HepG2 (cell line): ENCODE results near the gene CCDC154. TPM values are rescaled to one million over a fixed set of nuclear protein-coding genes. Genes with fewer than 3 reads are reported as not detected.
A peak's percentile ranks its signal among the peaks of the same experiment; 100 is the strongest.

Source experiments
- ATAC-seq: fragments of 200-7000 bp; cut with Tn5 transposase; 3 replicates; pipeline ENCODE4 v1.9.1; 2020; ENCODE audit warnings: mild to moderate bottlenecking, moderate library complexity
- BruUV-seq: library from RNA; stranded (reverse); fragments of 400-500 nt; replicated peaks from 2 replicates; lab custom pipeline; 2021; lab: Mats Ljungman, UMichigan
- CTCF ChIA-PET: fragments of 300-600 bp; formaldehyde crosslinking; extraction: SDS; loops from one replicate; lab custom pipeline; 2021; ENCODE audit warnings: low total read pairs, inconsistent platforms, low intra/inter-chr PET ratio; lab: Yijun Ruan, JAX
- POLR2A ChIA-PET: fragments of 350-600 bp; sonication (Branson Sonifier 250); formaldehyde crosslinking; loops from one replicate; lab custom pipeline; 2020; ENCODE audit warnings: antibody characterized with exemption, inconsistent platforms; lab: Yijun Ruan, JAX
- DNase-seq: peaks from one replicate; pipeline ENCODE4 v3.0.0-alpha.2; 2015; ENCODE audit warnings: low spot score
- FAIRE-seq: peaks from 3 replicates; lab custom pipeline; 2011; peaks lifted over from hg19 to GRCh38; lab: Jason Lieb, UNC
- H2AFZ ChIP-seq: one replicate; pipeline ENCODE4 v1.6.1; 2011; ENCODE audit warnings: low read length, inconsistent platforms
- H3K27ac ChIP-seq: fragments of 300-600 bp; 3 replicates; pipeline ENCODE4 v1.8.0; 2011; ENCODE audit warnings: mixed run types, mild to moderate bottlenecking, mixed read lengths, low read length, inconsistent platforms; ENCODE audit not compliant: insufficient read depth; ENCODE audit errors: extremely low read length
- H3K27me3 ChIP-seq, 2 experiments: fragments of 200-600 bp in 1 of 2; 2 replicates in 1 of 2; 3 replicates in 1 of 2; pipeline versions ENCODE4 v1.6.0 to v1.8.0; 2011; ENCODE audit warnings: low read length in 2 of 2, mild to moderate bottlenecking in 2 of 2, moderate library complexity in 2 of 2, inconsistent platforms in 1 of 2; ENCODE audit not compliant: insufficient read depth in 2 of 2, control insufficient read depth in 1 of 2
- H3K36me3 ChIP-seq, 2 experiments: fragments of 200-600 bp in 1 of 2; replicated peaks in 1 of 2; 2 replicates in 1 of 2; 3 replicates in 1 of 2; pipeline versions ENCODE4 v1.5.1 to v1.8.0; 2011; ENCODE audit warnings: low read length in 2 of 2, inconsistent platforms in 1 of 2; ENCODE audit not compliant: insufficient read depth in 2 of 2, control insufficient read depth in 1 of 2
- H3K4me1 ChIP-seq: 2 replicates; pipeline ENCODE4 v1.5.1; 2012; ENCODE audit warnings: low read length, inconsistent platforms; ENCODE audit not compliant: insufficient read depth
- H3K4me2 ChIP-seq: 2 replicates; pipeline ENCODE4 v1.6.0; 2011; ENCODE audit warnings: low read depth, low read length, inconsistent platforms
- H3K4me3 ChIP-seq, 3 experiments: fragments of 200-600 bp in 1 of 3; sonication (generic), shearing (Covaris generic) in 1 of 3; replicated peaks in 1 of 3; 2 replicates each; pipeline ENCODE4 v1.5.1; 2011 to 2016; ENCODE audit warnings: low read length in 3 of 3, inconsistent platforms in 2 of 3, low read depth in 2 of 3, mild to moderate bottlenecking in 2 of 3, control low read depth in 1 of 3, mixed read lengths in 1 of 3; ENCODE audit not compliant: insufficient read depth in 1 of 3
- H3K79me2 ChIP-seq: one replicate; pipeline ENCODE4 v1.6.1; 2011; ENCODE audit warnings: low read length, inconsistent platforms; ENCODE audit not compliant: insufficient read depth
- H3K9ac ChIP-seq: 2 replicates; pipeline ENCODE4 v1.6.0; 2011; ENCODE audit warnings: mild to moderate bottlenecking, low read depth, low read length, inconsistent platforms; ENCODE audit not compliant: insufficient read depth
- H3K9me3 ChIP-seq: 2 replicates; pipeline ENCODE4 v1.5.1; 2012; ENCODE audit warnings: mild to moderate bottlenecking, low read length
- H4K20me1 ChIP-seq: 2 replicates; pipeline ENCODE4 v1.6.0; 2011; ENCODE audit warnings: inconsistent platforms, mild to moderate bottlenecking, low read length, moderate library complexity; ENCODE audit not compliant: insufficient read depth
- CEBPG ChIP-seq: IDR thresholded peaks from 2 replicates; pipeline ENCODE4 v1.6.1; 2016
- ETV5 ChIP-seq: IDR thresholded peaks from 2 replicates; pipeline ENCODE4 v1.6.1; 2018; ENCODE audit warnings: missing biosample characterization, missing genetic modification reagents, inconsistent platforms, borderline replicate concordance
- FOSL1 ChIP-seq: sonication (generic); formaldehyde crosslinking; IDR thresholded peaks from 2 replicates; pipeline ENCODE4 v1.9.0; 2021; ENCODE audit warnings: missing genetic modification reagents, borderline replicate concordance
- HES4 ChIP-seq: sonication (generic); formaldehyde crosslinking; IDR thresholded peaks from 2 replicates; pipeline ENCODE4 v1.9.0; 2021; ENCODE audit warnings: mild to moderate bottlenecking, missing genetic modification reagents, borderline replicate concordance
- KDM5B ChIP-seq: sonication (generic); formaldehyde crosslinking; IDR thresholded peaks from 2 replicates; pipeline ENCODE4 v1.4.0; 2020; ENCODE audit warnings: missing genetic modification reagents, mild to moderate bottlenecking, borderline replicate concordance
- SP5 ChIP-seq: IDR thresholded peaks from 2 replicates; pipeline ENCODE4 v1.6.1; 2016; ENCODE audit warnings: low read depth, borderline replicate concordance
- STAG1 ChIP-seq: sonication (generic); formaldehyde crosslinking; IDR thresholded peaks from 2 replicates; pipeline ENCODE4 v1.4.0; 2020; ENCODE audit warnings: missing genetic modification reagents
- ZMYM2 ChIP-seq: sonication (generic); formaldehyde crosslinking; IDR thresholded peaks from 2 replicates; pipeline ENCODE4 v1.8.0; 2022; ENCODE audit warnings: mild to moderate bottlenecking, missing genetic modification reagents
- ZNF256 ChIP-seq: sonication (generic); formaldehyde crosslinking; conservative IDR thresholded peaks from 2 replicates; pipeline ENCODE4 v1.4.0; 2020; ENCODE audit warnings: missing genetic modification reagents
- ZNF547 ChIP-seq: sonication (generic); formaldehyde crosslinking; IDR thresholded peaks from 2 replicates; pipeline ENCODE4 v1.5.1; 2020; ENCODE audit warnings: mild to moderate bottlenecking, missing genetic modification reagents
- ZNF747 ChIP-seq: sonication (generic); formaldehyde crosslinking; IDR thresholded peaks from 2 replicates; pipeline ENCODE4 v1.8.1; 2023; ENCODE audit warnings: missing genetic modification reagents, mild to moderate bottlenecking, borderline replicate concordance
- ZNF768 ChIP-seq: sonication (generic); formaldehyde crosslinking; IDR thresholded peaks from 2 replicates; pipeline ENCODE4 v1.4.0; 2020; ENCODE audit warnings: missing genetic modification reagents
- WGBS: methylation state at CpG from one replicate; pipeline ENCODE4 v1.1.6; 2017; ENCODE audit warnings: low lambda C conversion rate; 5-methylcytosine and 5-hydroxymethylcytosine counted together
- in situ Hi-C: cut with HindIII; loops from 2 replicates; pipeline ENCODE4 v1.10.0; 2017; ENCODE audit warnings: low pct_unique_long_range_greater_than_20kb; ENCODE audit not compliant: extremely low pct_ligation_motif_present
- intact Hi-C: fragments of 100-400 bp; cut with micrococcal nuclease; formaldehyde crosslinking; loops from one replicate; pipeline ENCODE4 v1.10.0; 2022; ENCODE audit not compliant: unreplicated experiment
- polyA plus RNA-seq, 8 experiments: library from polyadenylated mRNA; depleted of rRNA in 3 of 8; stranded (reverse) in 7 of 8; unstranded in 1 of 8; fragments of >200 nt; fragmentation: Illumina TruSeq in 4 of 8; extraction: Trizol in 4 of 8; gene quantifications; 2 replicates each; pipeline versions ENCODE4 v1.2.1 to v1.2.3, GENCODE V29; 2011 to 2016; ENCODE audit warnings: low read depth in 4 of 8, missing spikeins in 1 of 8, mixed read lengths in 1 of 8; ENCODE audit not compliant: insufficient read depth in 1 of 8
- total RNA-seq, 5 experiments: library from RNA; depleted of rRNA; stranded (reverse); fragments of >200 nt; fragmentation: Illumina TruSeq; extraction: Trizol; gene quantifications; 2 replicates each; pipeline ENCODE4 v1.2.3, GENCODE V29; 2016; ENCODE audit warnings: low read depth in 1 of 5
- TF ChIP-seq, protein P1 (sequence below): sonication (generic); formaldehyde crosslinking; IDR thresholded peaks from 2 replicates; pipeline ENCODE4 v1.5.0; 2020; ENCODE audit warnings: missing genetic modification reagents
- TF ChIP-seq, protein P2 (sequence below): sonication (generic); formaldehyde crosslinking; IDR thresholded peaks from 2 replicates; pipeline ENCODE4 v1.4.0; 2020; ENCODE audit warnings: low read depth, missing genetic modification reagents
- TF ChIP-seq, protein P3 (sequence below): sonication (generic); formaldehyde crosslinking; IDR thresholded peaks from 2 replicates; pipeline ENCODE4 v1.9.0; 2021; ENCODE audit warnings: missing genetic modification reagents, borderline replicate concordance
- TF ChIP-seq, protein P4 (sequence below): sonication (generic); formaldehyde crosslinking; IDR thresholded peaks from 2 replicates; pipeline ENCODE4 v1.4.0; 2020; ENCODE audit warnings: missing genetic modification reagents

CCDC154 gene
- total and polyA plus RNA-seq, 2 of the 13 experiments (the other 11 are each of a cell fraction or from before 2014, with no cell fraction given) = 0.92 to 1.5 TPM

DNA sequence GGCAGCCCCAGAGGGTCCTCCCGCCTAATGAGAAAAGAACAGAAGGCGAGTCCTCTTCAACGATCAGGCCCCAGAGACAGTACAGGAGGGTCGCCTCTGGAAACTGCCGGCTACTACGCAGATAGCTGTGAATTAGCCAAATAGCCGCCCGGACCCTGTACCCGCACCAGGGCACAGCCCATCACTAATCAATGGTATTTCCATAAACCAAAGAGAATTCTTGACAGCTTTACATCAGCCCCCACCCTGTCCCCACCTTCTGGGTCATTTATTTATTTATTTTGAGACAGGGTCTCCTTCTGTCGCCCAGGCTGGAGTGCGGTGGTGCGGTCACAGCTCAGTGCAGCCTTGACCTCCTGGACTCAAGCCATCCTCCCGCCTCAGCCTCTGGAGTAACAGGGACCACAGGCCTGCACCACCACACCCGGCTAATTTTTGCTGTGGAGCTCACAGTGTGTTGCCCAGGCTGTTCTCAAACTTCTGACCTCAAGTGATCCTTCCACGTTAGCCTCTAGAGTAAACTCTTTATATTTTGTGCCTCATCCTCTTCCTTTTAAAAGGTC lies 31.3 kb upstream of the CCDC154 start:
- peak overlapping the region; percentile 59 to 80 (median 73) for H3K4me3 ChIP-seq
- peak overlapping the region; percentile 95 for H3K4me2 ChIP-seq
- WGBS = 50% methylated on average over 15 of the region's 15 CpGs
- ATAC-seq (peak; percentile 42), FAIRE-seq (peak; percentile 36), DNase-seq (no peak)
- H3K27ac ChIP-seq = peak overlapping the region; percentile 83
- peaks cover 22% of the 10 kb centered on the region for H3K79me2 ChIP-seq
- H3K9me3 ChIP-seq = no peaks in the 10 kb centered on the region
- peaks cover 46% of the 10 kb centered on the region for H3K4me1 ChIP-seq
- H3K36me3 ChIP-seq = no peaks in the 10 kb centered on the region
- in situ Hi-C loops (no loop called here), intact Hi-C loops (loop anchor here (2.0 kb wide), 1 partner anchor 45 kb away; the partner anchor contains the start of gene PERCC1)
- TSS peak; percentile 89 for BruUV-seq
- ChIA-PET CTCF (no interaction called here), POLR2A (interaction anchor here (1.0 to 1.7 kb wide), 4 partner anchors 16 to 47 kb away, joined by 3 to 6 read pairs (median 4); partner anchors contain the start of gene TELO2)
- H3K27me3 ChIP-seq = peaks cover 0 to 2% of the 10 kb centered on the region in 2 experiments; a peak in 1 of 5 replicates
- no peaks in the 10 kb centered on the region for H4K20me1 ChIP-seq
- H2AFZ ChIP-seq = no peak overlapping the region
- H3K9ac ChIP-seq = peak overlapping the region; percentile 90
- TF ChIP-seq FOSL1 (no peak), ZNF547 (CRISPR knock-in tag) (no peak), ZNF747 (CRISPR knock-in tag) (no peak), SP5 (CRISPR knock-in tag) (no peak), HES4 (CRISPR knock-in tag) (no peak), KDM5B (no peak), STAG1 (CRISPR knock-in tag) (no peak), ZNF256 (CRISPR knock-in tag) (no peak), ZNF768 (CRISPR knock-in tag) (no peak), CEBPG (no peak), ZMYM2 (CRISPR knock-in tag) (no peak), ETV5 (CRISPR knock-in tag) (no peak)
- TF ChIP-seq, protein P1, sequence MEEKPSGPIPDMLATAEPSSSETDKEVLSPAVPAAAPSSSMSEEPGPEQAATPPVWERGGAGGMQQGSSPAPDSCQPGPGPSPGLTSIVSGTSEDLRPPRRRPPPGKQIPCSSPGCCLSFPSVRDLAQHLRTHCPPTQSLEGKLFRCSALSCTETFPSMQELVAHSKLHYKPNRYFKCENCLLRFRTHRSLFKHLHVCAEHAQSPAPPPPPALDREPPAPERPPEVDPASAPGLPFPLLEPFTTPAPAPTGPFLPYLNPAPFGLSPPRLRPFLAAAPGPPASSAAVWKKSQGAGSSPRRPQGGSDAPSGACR (CRISPR knock-in tag) = no peak
- TF ChIP-seq, protein P2, sequence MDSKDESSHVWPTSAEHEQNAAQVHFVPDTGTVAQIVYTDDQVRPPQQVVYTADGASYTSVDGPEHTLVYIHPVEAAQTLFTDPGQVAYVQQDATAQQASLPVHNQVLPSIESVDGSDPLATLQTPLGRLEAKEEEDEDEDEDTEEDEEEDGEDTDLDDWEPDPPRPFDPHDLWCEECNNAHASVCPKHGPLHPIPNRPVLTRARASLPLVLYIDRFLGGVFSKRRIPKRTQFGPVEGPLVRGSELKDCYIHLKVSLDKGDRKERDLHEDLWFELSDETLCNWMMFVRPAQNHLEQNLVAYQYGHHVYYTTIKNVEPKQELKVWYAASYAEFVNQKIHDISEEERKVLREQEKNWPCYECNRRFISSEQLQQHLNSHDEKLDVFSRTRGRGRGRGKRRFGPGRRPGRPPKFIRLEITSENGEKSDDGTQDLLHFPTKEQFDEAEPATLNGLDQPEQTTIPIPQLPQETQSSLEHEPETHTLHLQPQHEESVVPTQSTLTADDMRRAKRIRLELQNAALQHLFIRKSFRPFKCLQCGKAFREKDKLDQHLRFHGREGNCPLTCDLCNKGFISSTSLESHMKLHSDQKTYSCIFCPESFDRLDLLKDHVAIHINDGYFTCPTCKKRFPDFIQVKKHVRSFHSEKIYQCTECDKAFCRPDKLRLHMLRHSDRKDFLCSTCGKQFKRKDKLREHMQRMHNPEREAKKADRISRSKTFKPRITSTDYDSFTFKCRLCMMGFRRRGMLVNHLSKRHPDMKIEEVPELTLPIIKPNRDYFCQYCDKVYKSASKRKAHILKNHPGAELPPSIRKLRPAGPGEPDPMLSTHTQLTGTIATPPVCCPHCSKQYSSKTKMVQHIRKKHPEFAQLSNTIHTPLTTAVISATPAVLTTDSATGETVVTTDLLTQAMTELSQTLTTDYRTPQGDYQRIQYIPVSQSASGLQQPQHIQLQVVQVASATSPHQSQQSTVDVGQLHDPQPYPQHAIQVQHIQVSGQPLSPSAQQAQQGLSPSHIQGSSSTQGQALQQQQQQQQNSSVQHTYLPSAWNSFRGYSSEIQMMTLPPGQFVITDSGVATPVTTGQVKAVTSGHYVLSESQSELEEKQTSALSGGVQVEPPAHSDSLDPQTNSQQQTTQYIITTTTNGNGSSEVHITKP (CRISPR knock-in tag) = 0 out of 2 replicates have a peak, but pooled peaks have one; percentile 5
- TF ChIP-seq, protein P3, sequence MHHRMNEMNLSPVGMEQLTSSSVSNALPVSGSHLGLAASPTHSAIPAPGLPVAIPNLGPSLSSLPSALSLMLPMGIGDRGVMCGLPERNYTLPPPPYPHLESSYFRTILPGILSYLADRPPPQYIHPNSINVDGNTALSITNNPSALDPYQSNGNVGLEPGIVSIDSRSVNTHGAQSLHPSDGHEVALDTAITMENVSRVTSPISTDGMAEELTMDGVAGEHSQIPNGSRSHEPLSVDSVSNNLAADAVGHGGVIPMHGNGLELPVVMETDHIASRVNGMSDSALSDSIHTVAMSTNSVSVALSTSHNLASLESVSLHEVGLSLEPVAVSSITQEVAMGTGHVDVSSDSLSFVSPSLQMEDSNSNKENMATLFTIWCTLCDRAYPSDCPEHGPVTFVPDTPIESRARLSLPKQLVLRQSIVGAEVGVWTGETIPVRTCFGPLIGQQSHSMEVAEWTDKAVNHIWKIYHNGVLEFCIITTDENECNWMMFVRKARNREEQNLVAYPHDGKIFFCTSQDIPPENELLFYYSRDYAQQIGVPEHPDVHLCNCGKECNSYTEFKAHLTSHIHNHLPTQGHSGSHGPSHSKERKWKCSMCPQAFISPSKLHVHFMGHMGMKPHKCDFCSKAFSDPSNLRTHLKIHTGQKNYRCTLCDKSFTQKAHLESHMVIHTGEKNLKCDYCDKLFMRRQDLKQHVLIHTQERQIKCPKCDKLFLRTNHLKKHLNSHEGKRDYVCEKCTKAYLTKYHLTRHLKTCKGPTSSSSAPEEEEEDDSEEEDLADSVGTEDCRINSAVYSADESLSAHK (CRISPR knock-in tag) = no peak
- TF ChIP-seq, protein P4, sequence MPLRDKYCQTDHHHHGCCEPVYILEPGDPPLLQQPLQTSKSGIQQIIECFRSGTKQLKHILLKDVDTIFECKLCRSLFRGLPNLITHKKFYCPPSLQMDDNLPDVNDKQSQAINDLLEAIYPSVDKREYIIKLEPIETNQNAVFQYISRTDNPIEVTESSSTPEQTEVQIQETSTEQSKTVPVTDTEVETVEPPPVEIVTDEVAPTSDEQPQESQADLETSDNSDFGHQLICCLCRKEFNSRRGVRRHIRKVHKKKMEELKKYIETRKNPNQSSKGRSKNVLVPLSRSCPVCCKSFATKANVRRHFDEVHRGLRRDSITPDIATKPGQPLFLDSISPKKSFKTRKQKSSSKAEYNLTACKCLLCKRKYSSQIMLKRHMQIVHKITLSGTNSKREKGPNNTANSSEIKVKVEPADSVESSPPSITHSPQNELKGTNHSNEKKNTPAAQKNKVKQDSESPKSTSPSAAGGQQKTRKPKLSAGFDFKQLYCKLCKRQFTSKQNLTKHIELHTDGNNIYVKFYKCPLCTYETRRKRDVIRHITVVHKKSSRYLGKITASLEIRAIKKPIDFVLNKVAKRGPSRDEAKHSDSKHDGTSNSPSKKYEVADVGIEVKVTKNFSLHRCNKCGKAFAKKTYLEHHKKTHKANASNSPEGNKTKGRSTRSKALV (CRISPR knock-in tag) = no peak
